SJCRH30 (cell line): Measurements from ENCODE around the gene PPIP5K1. TPM values are rescaled to one million over a fixed set of nuclear protein-coding genes. Genes with fewer than 3 reads are reported as not detected.
"Not testable (repeated sequence)": the region's sequence is repeated elsewhere in the genome, so short reads cannot be mapped to it uniquely, and the experiment has no call there.

Experiments used
- DNase-seq, 2 experiments: peaks; one replicate each; pipeline ENCODE4 v3.0.0-alpha.2; 2015 to 2020
- H3K27ac ChIP-seq: fragments of 250-450 bp; sonication (Bioruptor Pico); 2 replicates; pipeline ENCODE4 v1.5.1; 2020; ENCODE audit warnings: mild to moderate bottlenecking, moderate library complexity
- H3K27me3 ChIP-seq: fragments of 250-450 bp; sonication (Bioruptor Pico); 2 replicates; pipeline ENCODE4 v1.5.1; 2020; ENCODE audit warnings: mild to moderate bottlenecking, moderate library complexity
- H3K36me3 ChIP-seq: fragments of 250-450 bp; sonication (Bioruptor Pico); 2 replicates; pipeline ENCODE4 v1.5.1; 2020; ENCODE audit warnings: mild to moderate bottlenecking, moderate library complexity
- H3K4me1 ChIP-seq: fragments of 250-450 bp; sonication (Bioruptor Pico); 2 replicates; pipeline ENCODE4 v1.5.1; 2020; ENCODE audit warnings: mild to moderate bottlenecking, moderate library complexity
- H3K4me3 ChIP-seq: fragments of 250-450 bp; sonication (Bioruptor Pico); 2 replicates; pipeline ENCODE4 v1.5.1; 2020; ENCODE audit warnings: mild to moderate bottlenecking, moderate library complexity
- H3K9me3 ChIP-seq: fragments of 250-450 bp; sonication (Bioruptor Pico); replicated peaks from 2 replicates; pipeline ENCODE4 v1.5.1; 2020; ENCODE audit warnings: mild to moderate bottlenecking, moderate library complexity
- total RNA-seq: library from RNA; depleted of rRNA; stranded (reverse); fragments of >200 nt; shearing (Covaris generic); gene quantifications from 2 replicates; pipeline ENCODE4 v1.2.3, GENCODE V29; 2014; rRNA removed

Gene PPIP5K1
- total RNA-seq, result 14.3 and 15.6 TPM in 2 replicates

DNA sequence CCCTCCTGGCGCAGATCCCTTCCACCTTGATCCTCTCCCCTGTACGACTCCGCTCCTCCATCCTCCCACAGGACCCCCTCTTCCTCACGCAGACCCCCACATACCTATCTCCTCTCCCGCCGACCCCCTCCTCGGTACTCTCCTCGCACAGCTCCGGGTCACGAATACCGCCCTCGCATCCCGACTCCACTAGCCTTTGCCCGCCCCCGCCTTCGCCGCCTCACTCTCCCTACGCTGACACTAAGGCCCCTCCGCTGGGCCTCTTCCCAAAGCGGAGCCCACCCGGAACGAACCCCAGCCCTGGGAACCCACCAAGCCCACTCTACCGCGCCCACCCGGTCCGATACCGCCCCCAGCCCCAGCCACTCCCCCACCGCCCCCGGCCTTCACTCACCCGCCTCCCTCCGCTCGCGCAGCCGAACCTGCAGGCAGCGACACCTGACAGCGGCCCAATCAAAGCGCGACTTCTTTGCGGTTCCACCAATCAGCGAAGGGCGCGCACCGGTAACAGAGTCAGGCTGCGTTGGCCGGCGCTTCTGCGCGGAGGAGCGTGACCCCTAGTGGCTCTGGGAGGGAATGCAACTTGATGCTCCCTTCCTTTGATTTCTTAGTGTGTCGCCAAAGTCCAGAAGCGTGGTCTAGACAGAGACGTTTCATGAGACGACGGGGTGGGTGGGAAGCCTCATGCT is at the start of gene PPIP5K1:
Gene PPIP5K1 (minus strand): TSS at position 431 of the 689 bp plus-strand sequence. CDS start 5,704 bp downstream, outside the sequence.
- H3K4me3 ChIP-seq, H3K4me1 ChIP-seq, H3K27ac ChIP-seq, DNase-seq, H3K36me3 ChIP-seq, H3K9me3 ChIP-seq, H3K27me3 ChIP-seq: not testable (repeated sequence)

DNA sequence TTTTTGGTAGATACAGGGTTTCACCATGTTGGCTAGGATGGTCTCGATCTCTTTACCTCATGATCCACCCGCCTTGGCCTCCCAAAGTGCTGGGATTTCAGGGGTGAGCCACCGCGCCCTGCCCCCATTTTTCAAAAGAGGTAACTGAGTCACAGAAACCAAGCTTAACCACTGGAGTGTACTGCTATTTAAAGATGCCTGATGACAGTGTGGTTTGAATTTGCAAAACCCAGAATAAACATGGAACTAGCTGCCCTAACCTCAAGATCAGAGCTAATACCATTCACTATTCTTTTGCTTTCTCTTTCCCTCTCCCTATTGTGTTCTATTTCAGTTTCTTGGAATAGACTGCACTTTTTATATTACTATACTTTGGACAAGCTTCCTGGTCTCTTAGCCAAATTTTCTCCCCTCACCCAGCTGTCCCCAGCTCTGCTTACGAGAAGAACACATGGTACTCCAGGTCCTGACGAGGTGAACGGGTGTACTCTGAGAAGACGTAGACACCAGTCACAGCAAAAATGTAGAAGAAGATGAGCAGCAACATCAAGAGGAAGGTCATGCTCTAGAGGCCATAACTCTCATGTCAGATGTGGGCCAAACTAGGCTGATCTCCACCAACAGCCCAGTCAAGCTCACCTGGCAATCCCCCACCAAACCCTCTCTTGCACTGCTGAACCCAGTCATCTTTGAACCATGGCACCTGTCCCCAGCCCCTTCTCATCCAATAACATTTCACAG is 48.6 kb upstream of the PPIP5K1 start:
- H3K27me3 ChIP-seq, H3K4me3 ChIP-seq, H3K9me3 ChIP-seq, H3K4me1 ChIP-seq, H3K36me3 ChIP-seq, DNase-seq, H3K27ac ChIP-seq: not testable (repeated sequence)

DNA sequence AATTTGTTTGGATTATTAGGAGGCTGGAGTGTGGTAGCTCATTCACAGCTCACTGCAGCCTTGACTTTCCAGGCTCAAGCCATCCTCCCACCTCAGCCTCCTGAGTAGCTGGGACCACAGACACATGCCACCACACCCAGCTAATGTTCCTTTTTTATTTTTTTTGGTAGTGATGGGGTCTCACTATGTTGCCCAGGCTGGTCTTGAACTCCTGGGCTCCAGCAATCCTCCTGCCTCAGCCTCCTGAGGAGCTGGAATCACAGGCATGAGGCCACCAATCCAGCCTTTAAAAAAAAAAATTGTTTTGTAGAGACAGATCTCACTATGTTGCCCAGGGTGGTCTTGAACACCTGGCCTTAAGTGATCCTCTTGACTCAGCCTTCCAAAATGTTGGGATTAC is 36.9 kb upstream of the PPIP5K1 start:
- H3K36me3 ChIP-seq, H3K9me3 ChIP-seq, H3K4me3 ChIP-seq, H3K4me1 ChIP-seq, DNase-seq, H3K27me3 ChIP-seq, H3K27ac ChIP-seq: not testable (repeated sequence)

DNA sequence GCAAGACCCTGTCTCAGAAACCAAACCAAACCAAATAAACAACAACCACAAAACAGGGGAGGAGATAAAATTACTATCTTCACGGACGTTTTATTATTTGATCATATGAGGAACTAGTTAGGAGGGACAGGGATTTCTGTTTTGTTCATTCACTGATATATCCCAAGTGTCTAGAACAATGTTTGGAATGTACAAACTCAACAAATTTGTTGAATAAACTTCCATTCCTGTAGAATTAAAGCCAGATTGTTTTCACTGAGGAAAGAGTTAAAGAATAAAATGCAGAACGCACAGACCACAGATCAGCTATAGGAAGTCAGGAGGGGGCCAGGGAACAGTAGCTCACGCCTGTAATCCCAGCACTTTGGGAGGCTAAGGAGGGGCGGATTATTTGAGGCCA is 35.1 kb upstream of the PPIP5K1 start:
- peak in 1 of 2 experiments; percentile 2 for DNase-seq
- Histone ChIP-seq H3K36me3 (no peaks in the 10 kb centered on the region), H3K27ac (no peak overlapping the region), H3K9me3 (no peaks in the 10 kb centered on the region), H3K27me3 (no peaks in the 10 kb centered on the region), H3K4me3 (no peak overlapping the region), H3K4me1 (peaks cover 14% of the 10 kb centered on the region)

DNA sequence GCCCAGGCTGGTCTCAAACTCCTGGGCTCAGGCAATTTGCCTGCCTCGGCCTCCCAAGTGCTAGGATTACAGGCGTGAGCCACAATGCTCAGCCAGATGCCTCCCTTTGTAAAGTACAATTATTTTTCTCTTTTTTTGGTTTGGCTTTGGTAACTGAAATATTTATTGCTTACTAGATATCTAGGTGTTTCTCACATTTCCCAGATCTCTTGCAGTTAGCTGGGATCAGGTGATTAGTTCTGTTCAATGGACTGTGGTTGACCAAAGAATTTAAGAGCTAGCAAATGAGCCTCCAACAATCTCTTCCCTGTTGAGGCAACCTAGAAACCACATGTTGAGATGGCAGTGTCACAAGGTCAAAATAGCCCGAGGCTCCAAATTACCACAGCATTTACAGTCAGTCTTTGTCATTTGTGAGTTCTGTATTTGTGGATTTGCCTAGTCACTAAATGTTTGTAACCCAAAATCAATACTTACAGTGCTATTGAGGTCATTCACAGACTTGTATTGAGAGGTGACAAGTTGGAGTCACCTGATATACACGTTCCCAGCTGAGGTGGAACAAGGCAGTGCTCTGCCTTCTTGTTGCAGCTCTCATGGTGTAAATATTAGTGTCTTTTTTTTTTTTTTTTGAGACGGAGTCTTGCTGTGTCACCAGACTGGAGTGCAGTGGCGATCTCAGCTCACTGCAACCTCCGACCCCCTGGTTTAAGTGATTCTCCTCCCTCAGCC is 32.2 kb upstream of the PPIP5K1 start:
- H3K27me3 ChIP-seq, H3K9me3 ChIP-seq, H3K4me3 ChIP-seq, H3K36me3 ChIP-seq: not testable (repeated sequence)
- DNase-seq, result peak; percentile 25 to 55
- H3K27ac ChIP-seq, result peak overlapping the region; percentile 31
- peaks cover 14% of the 10 kb centered on the region for H3K4me1 ChIP-seq

DNA sequence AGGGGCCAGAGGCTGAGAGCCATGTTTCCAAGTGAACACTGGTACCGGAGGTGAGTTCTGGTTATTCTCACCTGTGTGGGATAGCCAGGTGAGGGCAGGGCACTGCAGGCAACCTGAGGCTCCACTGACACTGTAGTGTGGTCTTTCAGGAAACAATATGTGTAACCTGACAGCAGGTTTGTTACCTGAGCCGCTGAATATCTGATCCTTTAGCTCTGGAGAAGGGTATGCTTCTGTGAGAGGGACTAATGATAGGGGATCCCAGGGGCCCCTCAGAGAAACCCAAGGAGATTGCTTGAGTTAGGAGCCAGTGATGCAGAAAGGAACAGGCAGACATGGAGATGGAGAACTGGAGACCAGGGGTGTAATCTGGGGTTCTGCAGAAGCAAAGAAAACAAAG is 28.7 kb upstream of the PPIP5K1 start, which contains the start of gene STRC:
Gene STRC (minus strand): TSS at position 101 of the 400 bp plus-strand sequence. CDS start 78 bp downstream, at position 23.
- H3K4me3 ChIP-seq, DNase-seq, H3K27me3 ChIP-seq, H3K9me3 ChIP-seq, H3K4me1 ChIP-seq, H3K27ac ChIP-seq, H3K36me3 ChIP-seq: not testable (repeated sequence)

DNA sequence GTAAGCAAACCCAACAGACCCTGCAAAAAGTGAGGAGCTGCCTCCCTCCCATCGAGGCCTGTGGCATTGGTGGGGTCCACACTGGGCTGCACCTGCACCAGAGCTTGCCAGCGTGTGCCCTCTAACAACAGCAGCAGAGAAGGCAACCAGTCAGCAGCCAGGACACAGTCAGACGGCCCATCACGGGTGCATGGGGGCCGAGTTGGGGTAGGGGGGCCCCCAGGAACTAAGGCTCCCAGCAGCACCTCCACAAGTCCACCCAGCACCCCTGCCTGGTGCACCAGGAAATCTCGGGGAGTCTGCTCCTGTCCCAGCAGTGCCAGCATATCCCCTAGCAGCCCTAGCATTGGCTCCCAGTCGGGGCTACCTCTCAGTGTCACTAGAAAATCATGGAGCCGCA is 27.7 kb upstream of the PPIP5K1 start:
- H3K4me3 ChIP-seq, H3K27ac ChIP-seq, H3K4me1 ChIP-seq, H3K9me3 ChIP-seq, H3K36me3 ChIP-seq, H3K27me3 ChIP-seq, DNase-seq: not testable (repeated sequence)

DNA sequence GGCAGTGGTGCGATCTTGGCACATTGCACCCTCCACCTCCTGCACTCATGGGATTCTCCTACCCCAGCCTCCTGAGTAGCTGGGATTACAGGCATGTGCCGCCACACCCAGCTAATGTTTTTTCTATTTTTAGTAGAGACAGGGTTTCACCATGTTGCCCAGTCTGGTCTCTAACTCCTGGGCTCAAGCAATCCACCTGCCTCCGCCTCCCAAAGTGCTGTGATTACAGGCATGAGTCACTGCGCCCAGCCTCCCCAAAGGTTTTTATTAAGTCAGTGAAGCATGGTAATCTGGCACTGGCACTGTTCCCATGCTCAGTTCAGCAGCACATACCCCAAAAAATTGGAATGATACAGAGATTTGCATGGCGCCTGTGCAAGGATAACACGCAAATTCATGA is 12.2 kb upstream of the PPIP5K1 start:
- H3K4me1 ChIP-seq, result peaks cover 17% of the 10 kb centered on the region
- peak overlapping the region; percentile 88; the same call in 1 of the 2 replicates for H3K27ac ChIP-seq
- DNase-seq, result peak; percentile 98
- not testable (repeated sequence) for H3K4me3 ChIP-seq, H3K9me3 ChIP-seq, H3K36me3 ChIP-seq, H3K27me3 ChIP-seq

DNA sequence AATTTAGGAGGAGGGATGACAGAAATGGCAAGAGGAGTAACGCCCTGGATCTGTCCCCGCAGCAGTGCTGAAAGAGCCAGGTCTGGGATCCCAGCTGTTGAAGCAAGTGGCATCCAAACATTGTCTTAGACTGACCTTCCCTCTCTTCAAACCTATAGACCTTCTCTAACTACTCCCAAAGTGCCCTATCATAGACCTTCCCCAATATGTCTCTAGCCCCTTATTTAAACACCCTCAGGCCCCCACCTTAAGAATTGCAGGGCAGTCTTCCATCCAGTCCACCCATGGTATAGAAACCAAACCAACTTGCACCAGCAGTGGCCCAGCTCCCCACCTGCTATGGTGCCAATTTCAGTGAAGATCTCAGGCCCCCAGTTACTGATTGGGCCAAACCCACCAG is 10.2 kb upstream of the PPIP5K1 start:
- H3K27me3 ChIP-seq, H3K27ac ChIP-seq, H3K4me3 ChIP-seq, DNase-seq, H3K36me3 ChIP-seq, H3K9me3 ChIP-seq: not testable (repeated sequence)
- peaks cover 17% of the 10 kb centered on the region for H3K4me1 ChIP-seq

DNA sequence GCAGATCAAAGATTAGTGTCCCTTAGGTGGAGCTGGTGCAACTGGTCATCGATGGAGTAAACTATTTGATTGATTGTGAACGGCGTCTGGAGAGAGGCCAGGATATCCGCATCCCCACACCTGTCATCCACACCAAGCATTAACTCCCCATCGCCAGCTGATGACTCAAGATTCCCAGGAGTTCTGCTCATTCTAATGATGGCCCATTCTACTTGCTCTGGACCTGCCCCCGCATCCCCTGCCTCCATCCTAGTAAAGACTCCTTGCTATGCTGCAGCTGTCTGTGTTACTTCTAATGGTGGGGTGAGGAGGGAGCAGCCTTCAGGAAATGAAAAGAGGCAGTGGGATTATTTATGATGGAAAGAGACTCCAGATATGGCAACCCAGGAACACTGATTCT is 9.1 kb upstream of the PPIP5K1 start:
- H3K4me1 ChIP-seq, result peaks cover 17% of the 10 kb centered on the region
- H3K9me3 ChIP-seq, H3K4me3 ChIP-seq, H3K27me3 ChIP-seq, DNase-seq, H3K27ac ChIP-seq, H3K36me3 ChIP-seq: not testable (repeated sequence)

DNA sequence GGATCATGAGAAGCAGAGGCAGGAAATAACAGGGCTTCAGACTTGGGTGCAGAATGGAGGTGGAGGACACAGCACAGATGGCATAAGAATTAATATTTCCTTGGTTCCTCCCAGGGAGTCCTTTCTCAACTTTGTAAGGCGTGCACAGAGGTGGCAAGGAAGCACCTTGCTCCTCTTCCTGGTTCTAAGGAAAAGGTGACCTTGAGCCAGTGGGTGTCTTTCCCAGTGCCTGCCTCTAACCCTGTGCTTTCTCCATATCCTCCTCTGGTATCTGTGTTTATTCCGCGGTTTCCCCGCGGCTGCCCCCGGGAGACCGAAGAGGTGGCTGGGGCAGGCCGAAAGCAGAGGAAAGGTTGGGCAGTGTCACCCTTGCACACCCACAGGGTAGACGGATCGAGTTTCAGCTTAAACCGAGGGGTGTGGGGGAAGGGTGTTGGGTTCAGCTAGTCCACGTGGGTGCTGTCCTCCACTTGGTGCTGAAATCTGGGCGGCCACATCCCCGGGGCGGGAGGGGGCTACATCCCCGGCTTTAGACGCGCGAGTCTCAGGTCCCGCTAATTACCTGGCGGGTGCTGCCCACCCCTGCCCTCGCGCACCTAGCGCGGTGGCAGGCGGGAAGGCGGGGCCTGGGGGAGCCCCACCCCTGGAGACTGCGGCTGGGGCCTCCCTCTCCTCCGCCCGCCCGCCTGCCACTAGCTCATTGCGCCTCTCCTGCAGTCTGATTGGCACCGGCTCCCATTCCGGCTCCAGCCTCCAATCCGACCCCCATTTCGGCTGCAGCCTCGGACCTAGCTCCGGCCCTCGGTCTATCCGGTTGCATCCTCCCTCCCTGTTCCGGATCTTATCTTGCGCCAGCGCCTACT is 3.6 kb upstream of the PPIP5K1 start, which contains the start of gene CKMT1B:
Gene CKMT1B (plus strand): TSS at position 700 of the 863 bp plus-strand sequence. CDS start 192 bp downstream, outside the sequence.
- H3K4me1 ChIP-seq, H3K9me3 ChIP-seq, H3K27me3 ChIP-seq, H3K36me3 ChIP-seq, H3K27ac ChIP-seq, H3K4me3 ChIP-seq, DNase-seq: not testable (repeated sequence)

DNA sequence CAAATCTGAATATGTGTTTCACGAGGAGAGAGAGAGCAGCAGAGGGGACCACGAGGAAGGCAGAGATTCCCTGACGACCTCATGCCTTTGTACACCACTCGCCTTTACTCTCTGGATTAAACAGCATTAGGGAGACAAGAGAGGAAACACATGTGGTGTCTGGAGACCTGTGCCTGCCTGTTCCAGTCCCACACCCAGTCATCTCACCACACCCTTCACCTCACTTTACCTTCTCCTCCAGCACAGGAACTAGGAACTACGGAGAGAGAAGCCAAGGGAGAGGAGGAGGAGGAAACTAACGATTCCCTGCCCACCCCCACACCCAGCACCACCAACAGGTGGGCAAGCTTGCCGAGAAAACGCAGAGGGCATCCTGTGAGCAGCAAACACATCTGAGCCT is 2.8 kb upstream of the PPIP5K1 start:
- H3K4me3 ChIP-seq, H3K27me3 ChIP-seq, H3K9me3 ChIP-seq, H3K27ac ChIP-seq, DNase-seq, H3K36me3 ChIP-seq, H3K4me1 ChIP-seq: not testable (repeated sequence)

DNA sequence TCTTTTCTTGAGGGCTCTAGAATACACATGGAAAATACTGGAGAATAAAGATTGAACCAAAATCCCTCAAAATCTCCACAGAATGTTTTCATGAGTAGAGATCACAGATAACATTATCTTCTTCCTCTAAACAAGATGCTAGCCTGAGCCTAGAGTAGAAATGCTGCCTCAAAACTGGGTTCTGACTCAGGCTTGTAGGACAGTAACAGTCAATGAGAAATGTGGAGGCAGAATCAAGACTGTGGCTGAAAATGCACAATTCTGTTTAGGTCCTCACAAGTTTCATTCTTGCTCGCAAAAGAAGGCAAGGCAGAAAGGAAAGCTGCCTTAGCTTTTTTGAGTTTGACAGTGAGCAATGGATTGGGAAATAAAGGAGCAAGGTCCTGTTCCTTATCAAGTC is 15.4 kb downstream of the PPIP5K1 start:
- H3K27ac ChIP-seq, H3K36me3 ChIP-seq, H3K27me3 ChIP-seq, H3K4me1 ChIP-seq, H3K4me3 ChIP-seq, H3K9me3 ChIP-seq, DNase-seq: not testable (repeated sequence)

DNA sequence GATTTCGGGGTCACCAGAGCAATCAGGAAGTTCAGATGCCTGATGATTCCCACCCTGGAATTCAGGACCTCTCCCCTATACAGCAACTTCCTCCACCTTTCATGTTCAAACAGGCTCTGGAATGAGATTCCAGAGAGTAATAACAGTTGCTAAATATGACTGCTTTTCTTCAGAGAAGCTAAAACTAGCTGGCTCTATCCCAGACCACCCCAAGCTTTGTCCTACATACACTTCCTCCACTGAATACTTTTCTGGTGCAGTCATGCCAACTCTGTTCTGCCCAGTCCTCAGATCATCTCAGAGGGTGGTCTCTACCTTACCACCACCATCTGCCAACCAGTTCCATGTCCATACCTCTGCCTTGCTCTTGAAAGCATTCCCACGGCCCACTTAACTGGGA is 23.4 kb downstream of the PPIP5K1 start:
- not testable (repeated sequence) for H3K27me3 ChIP-seq, H3K36me3 ChIP-seq, DNase-seq, H3K4me3 ChIP-seq, H3K4me1 ChIP-seq, H3K27ac ChIP-seq, H3K9me3 ChIP-seq
